NCI-H524 (cell line): Measurements from ENCODE around the gene LHFPL3.
A peak's percentile ranks its signal among the peaks of the same experiment; 100 is the strongest.

Source experiments
- DNase-seq, 2 experiments: peaks; one replicate each; lab custom pipeline; 2025; lab: John Stamatoyannopoulos, UW

Gene LHFPL3

DNA sequence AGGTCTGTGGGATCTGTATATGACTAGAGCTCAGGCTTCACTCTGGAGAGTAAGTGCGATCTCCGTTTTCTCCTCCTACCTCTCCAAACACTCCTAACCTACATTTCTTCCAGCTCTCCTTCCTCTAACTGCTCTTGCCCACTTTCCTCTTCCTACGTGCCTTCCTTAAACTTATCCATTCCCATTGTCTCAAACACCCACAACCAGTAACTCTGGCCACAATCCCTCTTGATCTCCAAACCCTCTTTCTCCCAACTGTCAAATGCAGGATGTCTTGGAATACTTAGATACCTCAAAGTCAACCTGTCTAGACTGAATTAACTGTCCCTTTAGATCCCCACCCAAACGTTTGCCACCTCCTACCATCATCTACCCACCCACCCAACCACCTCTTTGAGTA lies 471.9 kb downstream of the LHFPL3 start:
- no peak for DNase-seq

DNA sequence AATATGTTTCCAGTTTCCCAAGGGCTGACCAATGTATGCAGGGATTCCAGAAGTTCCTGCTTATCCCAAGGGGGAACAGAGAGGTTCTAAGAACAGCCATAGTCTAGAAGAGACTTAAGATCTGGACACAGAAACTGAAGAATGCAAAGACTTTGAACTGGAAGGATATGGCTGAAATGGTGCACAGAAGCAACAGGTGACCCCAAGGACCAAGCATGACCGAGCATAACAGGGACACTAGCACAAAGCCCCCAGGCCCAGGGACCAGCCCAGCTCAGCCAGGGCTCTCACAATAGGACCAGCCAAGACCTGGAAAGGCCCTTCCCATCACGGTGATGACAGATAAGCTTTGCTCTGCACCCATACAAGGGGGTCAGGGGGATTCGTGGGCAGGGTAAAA lies 472.6 kb downstream of the LHFPL3 start:
- no peak for DNase-seq

DNA sequence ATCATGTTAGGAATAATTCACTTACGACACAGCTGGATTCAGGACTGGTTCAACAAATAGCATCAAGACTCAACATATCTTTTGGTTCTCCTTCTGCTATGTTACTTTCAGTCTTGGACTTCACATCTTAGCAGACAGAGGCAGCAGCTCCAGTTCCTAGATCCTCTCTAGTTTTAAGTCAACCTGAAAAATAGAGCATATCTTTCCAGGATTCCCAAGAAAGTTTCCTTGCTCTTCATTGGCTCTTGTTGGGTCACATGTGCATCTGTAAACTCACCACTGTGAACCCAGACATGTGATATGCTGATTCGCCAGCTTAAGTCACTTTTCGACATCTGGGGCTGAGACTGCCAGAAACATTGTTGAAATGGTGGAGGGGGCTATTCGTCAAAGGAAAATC lies 475.5 kb downstream of the LHFPL3 start:
- no peak for DNase-seq

DNA sequence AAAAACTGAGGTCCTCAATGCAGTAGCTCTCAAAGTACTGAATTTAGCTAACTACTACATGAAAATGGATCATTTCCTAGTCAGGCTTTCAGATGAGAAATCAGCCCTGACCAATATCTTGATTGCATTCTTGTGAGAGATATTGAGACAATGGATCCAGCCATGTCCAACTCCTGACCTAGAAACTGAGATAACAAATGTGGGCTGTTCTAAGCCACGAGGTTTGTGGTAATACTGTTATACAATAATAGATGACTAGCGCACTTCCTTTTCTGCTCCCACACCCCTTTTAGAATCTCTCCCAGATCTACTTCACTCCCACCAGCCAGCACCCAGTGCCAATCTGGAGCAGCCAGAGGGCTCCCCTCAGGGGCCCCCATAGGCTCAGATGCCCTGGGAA lies 476.3 kb downstream of the LHFPL3 start:
- no peak for DNase-seq

DNA sequence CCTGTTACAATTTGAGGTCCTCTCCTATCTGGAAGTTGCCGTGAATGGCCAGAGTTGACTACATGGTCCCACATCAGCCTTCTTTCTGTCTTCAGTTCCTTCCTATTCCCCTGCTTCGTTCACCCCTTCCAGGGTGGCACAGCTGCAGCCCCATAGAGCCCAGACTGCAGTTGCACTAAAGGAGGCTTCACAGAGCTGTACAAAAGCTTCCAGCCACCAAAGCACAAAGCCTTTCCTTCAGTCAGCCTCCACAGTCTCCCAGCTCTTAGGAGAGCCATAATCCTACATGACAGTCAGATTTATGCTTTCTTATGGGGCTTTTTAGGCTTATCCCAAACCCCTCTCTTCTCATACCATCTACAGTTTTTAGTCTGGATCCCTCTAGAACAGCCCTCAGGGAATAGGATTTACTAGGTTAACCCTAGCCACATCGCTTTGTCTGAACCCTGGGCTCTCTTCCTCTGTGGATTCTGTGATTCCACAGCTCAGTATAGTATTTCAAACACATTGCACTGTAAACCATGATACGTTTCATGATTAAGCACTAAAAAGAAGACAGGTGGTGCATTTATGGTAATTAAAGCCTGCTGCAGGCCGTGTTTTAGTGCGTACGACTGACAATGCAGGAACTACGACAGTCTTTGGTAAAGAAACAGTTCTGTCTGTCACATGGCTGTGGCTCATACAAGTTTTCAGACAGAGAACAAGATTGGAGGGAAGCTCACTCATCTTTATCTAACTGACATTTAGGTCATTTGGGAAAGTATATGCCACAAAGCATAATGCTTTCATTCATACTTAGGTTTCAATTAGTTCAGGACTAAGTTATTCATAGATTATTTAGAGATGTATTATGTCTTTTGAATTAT lies 477.3 kb downstream of the LHFPL3 start:
- DNase-seq: peak; percentile 58 to 85

- no peak for DNase-seq
These were observed 479.3 kb downstream of the LHFPL3 start for GRCh38 chr7:104807671-104808070.

GRCh38 chr7:104809906-104810305 lies 481.5 kb downstream of the LHFPL3 start:
- no peak for DNase-seq

DNA sequence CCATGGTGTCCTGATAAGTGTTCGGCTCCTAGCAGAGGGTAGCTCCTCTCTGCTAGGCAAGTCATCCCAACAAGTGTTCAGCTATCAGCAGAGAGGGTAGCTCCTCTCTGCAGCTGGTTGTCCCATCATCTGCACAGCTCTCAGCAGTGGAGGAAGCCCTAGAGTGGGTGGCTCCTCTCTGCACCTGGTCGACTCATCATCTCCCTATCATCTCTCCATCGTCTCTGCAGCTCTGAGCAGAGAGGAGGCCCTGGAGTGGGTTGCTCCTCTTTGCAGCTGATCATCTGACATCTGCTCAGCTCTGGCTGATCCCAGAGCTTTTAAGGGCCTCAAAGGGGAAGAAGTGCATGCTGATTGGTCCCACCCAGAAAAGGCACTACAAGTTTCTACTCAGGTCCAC lies 485.7 kb downstream of the LHFPL3 start:
- peak in 1 of 2 experiments; percentile 35 for DNase-seq

DNA sequence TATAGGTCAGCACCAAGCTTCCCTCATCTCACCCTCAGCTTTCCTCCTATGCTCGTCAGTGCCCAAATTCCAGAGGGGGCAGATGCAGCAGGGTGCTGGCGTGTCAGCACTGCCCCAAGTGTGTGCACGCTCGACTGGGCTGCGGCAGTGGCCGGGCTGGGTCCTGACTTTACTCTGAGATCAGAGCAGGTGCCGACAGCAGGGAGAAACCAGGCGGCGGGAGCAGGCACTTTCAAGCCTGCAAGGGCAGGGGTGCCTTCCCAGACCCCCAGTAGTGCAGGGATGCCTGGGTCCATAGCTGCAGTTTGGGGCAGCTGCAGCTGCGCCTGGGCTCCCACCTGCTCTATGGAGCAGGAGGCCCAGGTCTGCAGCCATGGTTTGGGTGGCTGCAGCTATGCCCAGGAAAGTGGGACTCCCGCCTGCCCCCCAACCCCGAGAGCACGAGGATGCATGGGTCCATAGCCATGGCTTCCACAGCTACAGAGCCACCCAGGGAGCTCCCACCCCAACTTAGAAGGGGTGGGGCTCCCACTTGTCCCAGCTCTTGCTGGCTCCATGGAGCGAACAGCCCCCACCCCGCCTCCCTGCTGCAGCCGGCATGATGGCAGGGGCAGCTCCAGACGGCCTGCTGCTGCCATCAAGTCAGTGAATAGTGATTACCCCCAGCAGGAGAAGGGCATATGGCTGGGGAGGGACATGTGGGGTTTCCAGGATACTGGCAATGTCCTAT lies 486.4 kb downstream of the LHFPL3 start:
- DNase-seq: peak; percentile 1 to 26

DNA sequence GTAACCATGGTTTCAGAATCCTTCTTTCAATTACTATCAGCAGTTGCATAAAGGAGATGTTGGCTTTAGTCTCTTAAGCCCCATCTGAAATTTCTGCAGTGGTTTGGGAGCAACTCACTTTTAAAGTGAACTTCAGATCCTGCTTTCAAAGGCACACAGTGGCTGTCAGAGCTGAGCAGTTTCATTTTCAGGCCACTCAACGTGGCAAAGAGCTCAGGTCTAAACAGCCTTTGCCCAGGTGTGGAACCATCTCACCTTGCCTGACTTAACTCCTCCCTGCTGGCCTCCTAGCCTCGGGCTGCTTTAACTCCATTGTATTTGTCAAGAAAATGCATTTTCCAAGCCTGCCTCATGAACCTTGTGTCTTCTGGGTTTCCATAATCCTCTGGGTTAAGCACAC lies 488.1 kb downstream of the LHFPL3 start:
- DNase-seq: no peak

DNA sequence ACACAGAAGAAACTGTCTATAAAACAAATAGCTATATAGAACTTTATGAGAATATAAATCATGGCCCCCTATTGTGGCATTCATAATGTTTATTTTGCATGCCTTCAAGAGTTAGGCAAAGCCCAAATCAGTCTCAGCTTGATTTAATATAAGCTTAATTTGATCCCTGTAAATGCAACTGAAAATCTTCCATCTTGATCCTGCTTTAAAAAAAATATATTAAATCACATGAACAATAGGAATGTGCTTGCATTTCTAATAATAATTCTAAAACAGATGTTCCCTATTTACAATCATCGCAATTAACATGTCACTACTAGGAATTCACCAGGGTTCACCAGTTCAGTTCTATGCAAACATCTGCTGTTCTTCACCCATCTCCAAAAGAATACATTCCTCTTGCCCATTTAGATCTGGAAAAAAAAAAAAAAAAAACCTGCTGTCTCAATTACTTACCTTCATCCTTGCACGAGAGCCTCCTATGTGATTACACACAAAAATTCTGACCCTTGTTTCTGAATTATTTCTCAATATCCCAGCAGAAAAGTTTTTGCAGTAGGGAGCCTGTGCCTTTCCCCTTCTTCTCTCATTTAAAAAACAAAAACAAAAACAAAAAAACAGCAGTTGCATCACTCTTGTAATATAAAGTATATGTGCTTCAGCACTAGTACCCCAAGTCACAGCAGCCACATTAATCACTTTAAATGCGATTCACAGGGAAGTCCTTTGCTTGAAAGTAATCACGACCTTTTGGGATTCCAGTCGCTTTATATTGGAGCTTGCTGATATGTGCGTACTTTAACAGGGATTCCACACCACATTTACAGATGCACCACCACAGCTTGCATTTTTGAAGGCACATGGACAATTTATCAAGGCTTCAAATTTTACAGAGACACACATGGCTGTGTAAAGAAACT lies 490.8 kb downstream of the LHFPL3 start:
- DNase-seq: peak in 1 of 2 experiments; percentile 38

- DNase-seq: no peak
These were observed 492.6 kb downstream of the LHFPL3 start for GRCh38 chr7:104820836-104821535.

DNA sequence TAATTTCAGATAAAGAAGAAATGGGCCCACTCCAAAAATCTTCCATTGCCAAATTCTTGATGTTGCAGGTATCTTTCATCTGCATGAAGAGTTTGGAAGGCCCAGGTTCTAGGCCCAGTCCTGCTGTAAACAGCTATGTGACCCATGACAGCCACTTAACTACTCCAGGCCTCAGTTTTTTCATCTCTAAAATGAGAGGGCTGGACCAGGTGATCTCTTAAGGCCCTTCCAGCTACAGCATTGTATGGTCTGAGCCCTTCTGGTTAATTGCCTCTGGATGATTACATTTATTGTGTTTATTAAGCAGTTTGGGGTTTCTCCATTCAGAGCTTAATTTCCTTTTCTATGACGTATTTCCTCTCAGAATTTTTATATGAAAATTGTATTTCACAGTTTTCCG lies 494.8 kb downstream of the LHFPL3 start:
- no peak for DNase-seq

- DNase-seq: no peak
These were observed 496.7 kb downstream of the LHFPL3 start for GRCh38 chr7:104825099-104825498.

- DNase-seq: no peak
These were observed 497.7 kb downstream of the LHFPL3 start for GRCh38 chr7:104826135-104826534.

DNA sequence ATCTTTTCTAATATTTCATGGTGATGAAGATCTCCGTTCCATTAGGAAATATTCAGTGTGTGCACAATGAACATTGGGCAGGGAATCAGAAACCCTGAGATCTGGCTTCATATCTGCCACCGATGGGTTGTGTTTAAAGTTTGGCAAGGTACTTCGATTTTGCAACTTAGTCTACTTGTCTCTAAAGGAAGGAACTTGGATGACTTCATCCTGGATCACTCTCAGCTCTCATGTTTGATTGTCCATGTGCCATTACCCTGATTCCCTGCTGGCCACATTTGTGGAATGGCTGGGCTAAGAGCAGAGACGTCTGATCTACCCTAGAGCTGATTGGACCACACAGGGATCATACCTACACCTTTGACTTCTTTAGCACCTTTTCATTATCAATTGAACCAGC lies 508.6 kb downstream of the LHFPL3 start:
- DNase-seq: no peak

DNA sequence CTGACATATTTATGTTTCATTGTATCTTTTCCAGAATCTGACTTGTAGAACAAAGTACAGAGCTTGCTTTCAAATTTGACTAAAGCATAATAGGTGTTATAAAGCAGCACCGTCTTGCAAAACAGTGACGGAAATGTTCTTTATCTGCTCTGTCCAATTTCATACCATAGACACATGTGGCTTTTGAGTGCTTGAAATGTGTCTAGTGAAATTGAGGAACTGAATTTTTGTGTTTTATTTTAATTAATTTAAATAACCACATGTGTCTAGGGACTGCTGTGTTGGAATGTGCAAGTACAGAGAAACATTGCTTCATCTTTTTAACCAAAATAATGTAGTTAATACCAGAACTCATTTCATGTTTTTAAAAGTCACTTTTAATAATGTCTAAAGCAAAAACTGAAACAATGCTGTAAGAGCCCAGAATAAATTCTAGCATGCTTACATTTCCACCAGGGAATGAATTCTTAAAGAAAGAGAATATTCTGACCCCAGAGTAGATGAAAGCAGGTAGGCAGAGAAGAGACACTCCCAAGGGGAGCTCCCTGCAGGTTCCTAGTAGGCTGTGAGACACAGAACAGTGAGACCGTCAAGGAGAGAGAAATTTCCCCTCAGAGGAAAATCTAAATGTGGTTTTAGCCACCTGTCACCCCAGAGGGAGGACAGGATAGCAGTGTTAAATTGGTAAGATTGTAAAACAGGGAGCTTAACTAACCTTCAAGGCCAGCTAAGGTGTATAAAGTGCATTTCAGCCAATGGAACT lies 510.3 kb downstream of the LHFPL3 start:
- no peak for DNase-seq

DNA sequence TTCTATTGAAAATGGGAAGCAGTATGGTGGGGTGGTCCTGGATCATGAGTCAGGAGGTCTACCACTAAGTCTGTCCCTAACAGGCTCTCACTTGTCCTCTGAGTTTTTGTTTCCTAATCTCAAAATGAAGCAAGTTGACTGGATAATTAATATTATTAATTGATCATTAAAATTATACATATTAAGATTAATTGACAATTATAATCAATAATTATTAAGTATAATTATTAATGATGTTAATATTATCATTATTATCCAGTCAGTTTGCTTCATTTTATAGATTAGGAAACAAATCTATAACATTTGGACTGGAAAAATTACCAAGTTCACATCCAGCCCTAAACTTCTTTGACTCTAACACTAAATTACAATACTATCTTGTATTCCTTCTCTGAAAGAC lies 511.4 kb downstream of the LHFPL3 start:
- DNase-seq: no peak

GRCh38 chr7:104841798-104842197 lies 513.4 kb downstream of the LHFPL3 start:
- DNase-seq: no peak

DNA sequence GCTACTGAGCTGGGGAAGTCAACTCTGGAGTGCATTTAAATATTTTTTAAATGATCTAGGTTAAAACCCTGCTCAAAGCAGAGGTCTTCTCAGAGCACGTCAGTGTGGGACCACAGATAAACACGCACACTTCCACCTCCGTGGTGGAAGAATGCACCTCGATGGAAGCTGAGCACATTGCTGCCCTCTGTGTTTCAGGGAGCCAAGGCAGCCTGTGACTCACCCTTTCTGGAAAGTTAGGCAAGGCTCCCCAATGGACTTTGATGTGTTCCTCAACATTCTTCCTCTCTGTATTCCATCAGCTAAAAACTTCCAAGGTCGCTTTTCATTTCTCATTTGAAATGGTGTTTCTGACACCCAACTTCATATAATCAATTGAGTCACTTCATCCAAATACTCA lies 514.8 kb downstream of the LHFPL3 start:
- no peak for DNase-seq

DNA sequence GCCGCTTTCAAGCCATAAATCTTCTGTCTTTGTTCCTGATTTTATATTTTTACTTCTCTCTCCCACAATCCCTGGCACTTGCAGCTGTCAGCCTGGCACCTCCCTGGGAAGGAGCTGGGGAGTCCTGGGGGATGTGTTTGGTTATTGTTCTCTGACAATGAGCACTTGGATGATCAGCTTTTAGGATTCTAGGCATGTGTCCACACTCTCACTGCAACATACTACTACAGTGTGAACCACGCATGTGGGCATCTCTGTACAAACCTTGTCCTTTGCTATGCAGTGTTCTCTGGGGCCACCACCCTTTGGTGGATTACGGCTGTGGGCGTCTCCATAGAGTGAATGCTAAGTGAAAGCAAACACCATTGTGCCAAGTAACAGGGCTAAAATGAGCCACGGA lies 517.2 kb downstream of the LHFPL3 start:
- no peak for DNase-seq
